H1 (cell line): ENCODE measurements around the gene ITGA3. TPM values are rescaled to one million over a fixed set of nuclear protein-coding genes. Genes with fewer than 3 reads are reported as not detected.

Experiments used
- CTCF ChIA-PET: fragments of 300-600 bp; sonication (Branson Sonifier 250); formaldehyde crosslinking; loops from one replicate; lab custom pipeline; 2021; ENCODE audit not compliant: partially characterized antibody; lab: Charles Lee
- POLR2A ChIA-PET: fragments of 300-600 bp; sonication (Branson Sonifier 250); formaldehyde crosslinking; loops from one replicate; lab custom pipeline; 2021; ENCODE audit warnings: inconsistent platforms; ENCODE audit not compliant: partially characterized antibody; lab: Charles Lee
- DNase-seq, 2 experiments: peaks; one replicate each; pipeline versions ENCODE4 v3.0.0 to v3.0.0-alpha.2; 2010 to 2022; ENCODE audit warnings: low spot score in 2 of 2, low read depth in 1 of 2, mixed read lengths in 1 of 2
- FAIRE-seq: peaks from 2 replicates; lab custom pipeline; 2011; peaks lifted over from hg19 to GRCh38; lab: Jason Lieb, UNC
- H2AFZ ChIP-seq: 2 replicates; pipeline ENCODE4 v1.8.1; 2012; ENCODE audit warnings: low read length, inconsistent platforms
- H2AK5ac ChIP-seq: 2 replicates; pipeline ENCODE4 v1.6.1; 2013; ENCODE audit warnings: low read depth, low read length
- H2BK120ac ChIP-seq: replicated peaks from 2 replicates; pipeline ENCODE3; 2013; ENCODE audit warnings: low read depth, low read length, inconsistent platforms
- H2BK12ac ChIP-seq: 2 replicates; pipeline ENCODE4 v1.6.1; 2013; ENCODE audit warnings: low read depth, low read length
- H2BK15ac ChIP-seq: 2 replicates; pipeline ENCODE4 v1.6.1; 2013; ENCODE audit warnings: low read length
- H2BK20ac ChIP-seq: 2 replicates; pipeline ENCODE4 v1.6.1; 2013; ENCODE audit warnings: low read length
- H2BK5ac ChIP-seq: 2 replicates; pipeline ENCODE4 v1.6.1; 2013; ENCODE audit warnings: low read depth, low read length
- H3K14ac ChIP-seq: 2 replicates; pipeline ENCODE4 v1.6.1; 2013; ENCODE audit warnings: inconsistent platforms; ENCODE audit not compliant: insufficient read length
- H3K18ac ChIP-seq: 2 replicates; pipeline ENCODE4 v1.6.1; 2013; ENCODE audit warnings: low read length; ENCODE audit errors: extremely low read depth
- H3K23ac ChIP-seq: 2 replicates; pipeline ENCODE4 v1.6.1; 2013; ENCODE audit warnings: inconsistent platforms; ENCODE audit not compliant: insufficient read length
- H3K23me2 ChIP-seq: 2 replicates; pipeline ENCODE4 v1.6.1; 2013; ENCODE audit warnings: low read depth, low read length
- H3K27ac ChIP-seq: 2 replicates; pipeline ENCODE4 v1.6.1; 2011; ENCODE audit warnings: low read depth, low read length, inconsistent platforms
- H3K27me3 ChIP-seq, 4 experiments: replicated peaks in 1 of 4; 1 replicate in 1 of 4; 2 replicates in 3 of 4; pipeline versions ENCODE4 v1.6.1 to v1.8.1; 2011 to 2013; ENCODE audit warnings: low read length in 3 of 4, mild to moderate bottlenecking in 3 of 4, inconsistent platforms in 2 of 4, mixed read lengths in 2 of 4, moderate library complexity in 1 of 4; ENCODE audit not compliant: control insufficient read depth in 3 of 4, insufficient read depth in 3 of 4; ENCODE audit errors: extremely low read depth in 1 of 4
- H3K36me3 ChIP-seq, 4 experiments: 2 replicates each; pipeline versions ENCODE4 v1.6.1 to v1.8.1; 2011 to 2013; ENCODE audit warnings: mild to moderate bottlenecking in 4 of 4, low read length in 3 of 4, moderate library complexity in 2 of 4, control low read depth in 1 of 4, inconsistent platforms in 1 of 4; ENCODE audit not compliant: insufficient read depth in 4 of 4, control insufficient read depth in 2 of 4
- H3K4ac ChIP-seq: replicated peaks from 2 replicates; pipeline ENCODE3; 2013; ENCODE audit warnings: low read length, low read depth, mixed read lengths, inconsistent platforms; ENCODE audit not compliant: insufficient read length
- H3K4me1 ChIP-seq, 4 experiments: replicated peaks in 1 of 4; 1 replicate in 1 of 4; 2 replicates in 3 of 4; pipeline versions ENCODE4 v1.6.1 to v1.8.1; 2011 to 2013; ENCODE audit warnings: low read length in 3 of 4, inconsistent platforms in 2 of 4, mixed read lengths in 1 of 4; ENCODE audit not compliant: insufficient read depth in 4 of 4, control insufficient read depth in 3 of 4
- H3K4me2 ChIP-seq, 2 experiments: 2 replicates each; pipeline versions ENCODE4 v1.6.1 to v1.8.1; 2011 to 2013; ENCODE audit warnings: low read depth in 2 of 2, low read length in 2 of 2, control low read depth in 1 of 2, inconsistent platforms in 1 of 2, mild to moderate bottlenecking in 1 of 2; ENCODE audit not compliant: insufficient read depth in 1 of 2
- H3K4me3 ChIP-seq, 4 experiments: fragments of 200-600, 300-600 bp in 1 of 4; sonication (generic), shearing (Covaris generic), sonication (Bioruptor Twin) in 1 of 4; 2 replicates each; pipeline versions ENCODE4 v1.5.1 to v1.8.1; 2011 to 2016; ENCODE audit warnings: low read length in 4 of 4, low read depth in 3 of 4, control low read depth in 2 of 4, inconsistent platforms in 2 of 4, mild to moderate bottlenecking in 2 of 4, mixed read lengths in 1 of 4, moderate library complexity in 1 of 4; ENCODE audit not compliant: insufficient read depth in 2 of 4; ENCODE audit errors: extremely low read depth in 1 of 4
- H3K56ac ChIP-seq: replicated peaks from 2 replicates; pipeline ENCODE3; 2013; ENCODE audit warnings: low read depth, mild to moderate bottlenecking, mixed read lengths, low read length, inconsistent platforms; ENCODE audit not compliant: insufficient read length
- H3K79me1 ChIP-seq: 2 replicates; pipeline ENCODE4 v1.6.1; 2013; ENCODE audit warnings: low read depth, low read length, control low read depth
- H3K79me2 ChIP-seq, 2 experiments: 2 replicates each; pipeline versions ENCODE4 v1.6.1 to v1.8.1; 2012 to 2013; ENCODE audit warnings: low read length in 2 of 2, mild to moderate bottlenecking in 2 of 2, inconsistent platforms in 1 of 2; ENCODE audit not compliant: insufficient read depth in 2 of 2, control insufficient read depth in 1 of 2
- H3K9ac ChIP-seq, 4 experiments: replicated peaks in 1 of 4; 1 replicate in 1 of 4; 2 replicates in 3 of 4; pipeline versions ENCODE4 v1.6.1 to v1.8.1; 2011 to 2013; ENCODE audit warnings: low read depth in 3 of 4, low read length in 3 of 4, control low read depth in 2 of 4, mild to moderate bottlenecking in 2 of 4, moderate library complexity in 2 of 4, inconsistent platforms in 1 of 4; ENCODE audit errors: extremely low read depth in 1 of 4
- H3K9me3 ChIP-seq, 2 experiments: 2 replicates each; pipeline versions ENCODE4 v1.6.1 to v1.8.1; 2012 to 2013; ENCODE audit warnings: mild to moderate bottlenecking in 2 of 2, moderate library complexity in 2 of 2, control low read depth in 1 of 2, inconsistent platforms in 1 of 2, low read depth in 1 of 2, low read length in 1 of 2, mixed read lengths in 1 of 2; ENCODE audit not compliant: insufficient read depth in 2 of 2
- H4K20me1 ChIP-seq, 2 experiments: replicated peaks in 1 of 2; 2 replicates each; pipeline versions ENCODE3 to v1.8.1; 2011 to 2013; ENCODE audit warnings: inconsistent platforms in 2 of 2, low read length in 2 of 2, mild to moderate bottlenecking in 1 of 2; ENCODE audit not compliant: insufficient read depth in 2 of 2, control insufficient read depth in 1 of 2
- H4K5ac ChIP-seq: 2 replicates; pipeline ENCODE4 v1.6.1; 2013; ENCODE audit warnings: low read length, low read depth, mixed read lengths, inconsistent platforms; ENCODE audit not compliant: insufficient read length
- H4K8ac ChIP-seq: 2 replicates; pipeline ENCODE4 v1.8.0; 2013; ENCODE audit warnings: mild to moderate bottlenecking, moderate library complexity, low read length, inconsistent platforms; ENCODE audit not compliant: insufficient read depth; ENCODE audit errors: extremely low read depth
- H4K91ac ChIP-seq: replicated peaks from 2 replicates; pipeline ENCODE3; 2013; ENCODE audit warnings: low read length, mixed read lengths, inconsistent platforms; ENCODE audit not compliant: insufficient read length
- CTBP2 ChIP-seq: IDR thresholded peaks from 2 replicates; pipeline ENCODE4 v1.7.0; 2011; ENCODE audit warnings: borderline replicate concordance, mild to moderate bottlenecking, moderate library complexity, mixed read lengths, low read length; ENCODE audit not compliant: insufficient read depth, insufficient read length
- WGBS, 2 experiments: shearing (Covaris generic) in 1 of 2; methylation state at CpG; one replicate each; pipeline versions ENCODE4 v1.1.6 to v1.1.7; 2013 to 2015; ENCODE audit warnings: low lambda C conversion rate in 2 of 2, mixed read lengths in 2 of 2, inconsistent platforms in 1 of 2, low coverage in 1 of 2, missing lambda C conversion rate in 1 of 2; ENCODE audit not compliant: insufficient replicate concordance in 2 of 2, insufficient coverage in 1 of 2, insufficient read length in 1 of 2; ENCODE audit errors: extremely low coverage in 1 of 2, missing lambda C conversion rate in 1 of 2; 5-methylcytosine and 5-hydroxymethylcytosine counted together
- polyA plus RNA-seq, 7 experiments: library from polyadenylated mRNA; depleted of rRNA in 3 of 7; stranded (reverse) in 5 of 7; unstranded in 2 of 7; fragments of >200 nt in 5 of 7; fragments of 200-250 nt in 2 of 7; gene quantifications; 1 replicate in 5 of 7; 2 replicates in 1 of 7; 4 replicates in 1 of 7; pipeline versions ENCODE4 v1.2.1 to v1.2.3, GENCODE V29; 2011 to 2013; ENCODE audit warnings: missing spikeins in 2 of 7, mixed read lengths in 2 of 7
- total RNA-seq: library from RNA; stranded (reverse); fragmentation: NEBNext Ultra II Directional; extraction: Animal tissue kit (Norgen Biotek cat#: 25700); gene quantifications from 2 replicates; pipeline ENCODE4 v1.2.1, GENCODE V29; 2021

ITGA3 gene
- total and polyA plus RNA-seq, 2 of the 8 experiments (the other 6 are each of a cell fraction or from before 2014, with no cell fraction given) = 24.0 to 24.2 TPM

GRCh38 chr17:50106393-50107131 is 50.7 kb downstream of the ITGA3 start:
- Histone ChIP-seq H3K56ac (peak overlapping the region; percentile 53), H4K91ac (no peak overlapping the region), H4K5ac (no peak overlapping the region), H3K79me2 (no peaks in the 10 kb centered on the region), H3K23ac (no peak overlapping the region), H2BK12ac (no peak overlapping the region), H3K9ac (no peak overlapping the region; a peak in 1 of 7 replicates), H2BK5ac (no peak overlapping the region), H3K9me3 (no peaks in the 10 kb centered on the region), H2BK120ac (no peak overlapping the region), H3K4me2 (no peak overlapping the region), H3K36me3 (no peaks in the 10 kb centered on the region; a peak in 2 of 8 replicates), H3K27ac (no peak overlapping the region), H3K4ac (no peak overlapping the region), H3K4me3 (no peak overlapping the region), H3K27me3 (no peaks in the 10 kb centered on the region), H3K4me1 (peaks cover 0 to 10% (median 5%) of the 10 kb centered on the region in 4 experiments; a peak in 5 of 7 replicates), H4K8ac (no peak overlapping the region), H4K20me1 (peaks cover 2% of the 10 kb centered on the region in 2 experiments), H3K23me2 (no peaks in the 10 kb centered on the region), H3K79me1 (no peaks in the 10 kb centered on the region; the same call in 1 of the 2 replicates), H2BK15ac (no peak overlapping the region), H2AFZ (no peak overlapping the region), H3K14ac (no peak overlapping the region), H3K18ac (no peak overlapping the region), H2AK5ac (no peak overlapping the region), H2BK20ac (no peak overlapping the region)
- FAIRE-seq = no peak
- DNase-seq = no peak
- ChIA-PET CTCF (interaction anchor here (0.8 to 23.0 kb wide), 3 partner anchors 9 to 55 kb away, joined by 3 to 412 read pairs (median 3); partner anchors contain the start of gene PDK2), POLR2A (interaction anchor here (0.7 kb wide), 1 partner anchor 17 kb away, joined by 3 read pairs; no protein-coding TSS in a partner anchor)
- WGBS, 2 experiments = 85% methylated on average over 12 of the region's 13 CpGs; no CpG with 5 or more reads in 1 of the 2 experiments
- TF ChIP-seq CTBP2 = no peak
